ENCODE measurements around the gene ATXN8OS.
"Not testable (repeated sequence)": the region's sequence is repeated elsewhere in the genome, so short reads cannot be mapped to it uniquely, and the experiment has no call there.

The ATXN8OS gene

DNA sequence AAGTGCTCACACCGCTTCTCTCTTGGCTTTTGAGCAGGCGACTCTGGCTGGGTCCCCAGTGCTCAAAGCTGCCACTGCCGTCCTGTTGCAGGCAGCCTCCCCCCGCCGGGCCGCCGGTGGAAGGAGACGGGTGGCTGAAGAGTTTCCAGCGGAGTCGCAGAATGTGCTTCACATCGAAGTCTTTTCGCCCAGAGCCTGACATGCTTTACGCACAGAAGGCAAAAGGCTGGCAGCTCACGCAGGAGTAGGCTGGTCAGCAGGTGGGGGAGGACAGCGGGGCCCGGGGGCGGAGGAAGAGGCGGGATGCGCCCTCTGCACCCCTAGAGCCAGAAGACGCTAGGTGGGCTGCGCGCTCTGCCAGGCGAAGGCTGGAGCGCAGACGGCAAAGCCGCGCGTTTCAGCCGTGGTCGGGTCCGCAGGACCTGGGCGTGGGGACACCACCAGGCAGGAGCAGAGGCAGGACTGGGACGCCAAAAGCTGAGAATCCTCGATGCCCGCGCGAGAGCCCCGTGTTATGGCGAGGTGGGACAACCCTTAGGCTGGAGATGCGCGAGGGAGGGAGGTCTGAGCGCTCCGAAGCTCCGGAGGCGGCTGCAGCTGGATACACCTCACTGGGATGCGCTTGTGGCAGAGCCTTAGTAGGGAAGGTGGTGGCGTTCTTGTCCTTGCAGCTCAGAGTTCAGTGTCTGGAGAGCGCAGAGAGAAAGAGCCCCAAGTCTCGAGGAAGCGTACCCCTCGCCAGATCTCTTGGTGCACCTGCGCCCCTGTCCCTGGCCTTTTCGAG lies at the start of gene ATXN8OS:
TSS of gene ATXN8OS (plus strand) at position 329 of the 784 bp plus-strand sequence.
- DNase-seq, result no peak

DNA sequence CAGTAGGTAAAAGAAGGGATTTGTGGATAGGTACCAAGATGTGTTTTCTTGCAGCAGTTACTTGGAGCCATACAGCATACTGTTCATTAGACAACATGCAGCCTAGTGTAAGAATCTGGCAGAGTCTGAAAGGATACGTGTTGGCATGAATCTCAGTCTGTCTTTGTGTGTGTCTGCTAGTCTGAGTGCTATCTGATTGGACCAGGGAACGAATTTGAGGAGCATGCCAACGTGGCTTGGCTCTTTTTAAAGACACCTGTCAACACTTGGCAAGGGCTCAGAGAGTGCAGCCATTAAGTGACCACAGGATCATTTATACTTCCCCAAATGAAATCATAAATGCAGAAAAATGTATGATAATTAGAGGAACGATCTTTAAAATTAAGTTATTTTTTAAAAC lies 27.6 kb upstream of the ATXN8OS start:
- no peak for DNase-seq

DNA sequence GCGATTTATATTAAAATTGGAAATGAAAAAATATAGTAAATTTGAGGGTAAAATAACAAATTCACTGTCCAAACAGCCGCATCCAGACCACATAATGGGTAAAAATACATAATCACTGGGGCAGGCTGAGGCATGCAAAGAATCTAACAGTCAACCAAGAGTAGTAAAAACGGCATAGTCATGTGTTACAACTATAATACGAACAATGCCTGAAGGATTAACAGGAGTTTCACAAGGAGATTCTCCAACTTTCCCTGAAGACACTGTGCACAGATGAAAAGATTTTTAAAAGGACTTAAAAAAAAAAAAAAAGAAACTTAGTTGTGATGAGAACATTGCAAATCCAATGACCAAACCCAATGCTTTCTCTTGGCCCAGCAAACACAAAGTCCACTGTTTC lies 20.4 kb upstream of the ATXN8OS start:
- no peak for DNase-seq

DNA sequence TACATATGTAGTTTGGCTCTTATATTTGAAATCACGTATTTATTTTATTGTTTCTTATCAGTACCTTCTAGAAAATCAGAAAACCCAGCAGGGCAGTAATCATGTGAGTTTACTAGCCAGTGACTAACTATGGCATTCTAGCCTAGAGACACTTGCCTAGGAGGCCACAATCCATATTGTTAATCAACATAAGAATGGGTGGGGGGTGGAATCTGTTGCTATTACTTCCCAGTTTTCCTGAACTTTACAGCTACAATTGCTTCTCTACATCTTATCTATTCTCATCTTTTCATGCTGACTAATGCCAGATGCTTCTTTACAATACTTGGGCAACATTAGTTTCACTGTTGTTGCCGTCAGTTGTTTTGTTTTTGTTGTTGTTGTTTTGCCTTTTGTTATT lies 18.7 kb upstream of the ATXN8OS start:
- no peak for DNase-seq

DNA sequence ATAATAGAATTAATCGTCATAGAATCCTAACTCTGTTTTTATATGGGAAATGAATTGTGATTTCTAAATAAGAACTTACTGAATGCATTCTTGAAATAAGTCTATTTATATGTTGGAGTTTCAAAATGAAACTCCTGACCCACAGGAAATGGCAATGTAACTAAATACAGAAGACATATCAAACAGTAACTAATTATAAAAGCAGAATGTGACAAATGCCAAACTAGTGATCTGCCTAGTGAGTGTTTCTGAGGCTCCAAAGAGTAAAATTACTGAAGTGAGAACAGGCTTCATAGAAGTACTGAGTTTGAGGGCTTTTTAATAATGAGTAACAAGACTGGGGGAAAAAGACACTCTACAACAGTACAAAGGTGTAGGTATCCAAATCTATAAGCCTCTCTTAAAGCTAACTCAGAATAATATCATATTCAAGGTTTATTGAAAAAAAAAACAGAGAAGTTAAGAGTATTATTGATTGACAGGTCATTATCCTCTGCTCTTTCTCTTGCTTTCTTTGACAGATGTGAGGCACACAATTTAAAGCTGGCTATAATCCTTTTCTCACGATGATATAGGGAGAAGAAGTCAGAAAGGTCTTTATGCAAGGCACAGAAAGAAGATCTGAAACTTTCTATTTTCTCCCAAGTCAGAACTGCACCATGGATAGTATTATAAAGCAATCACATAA lies 17.4 kb upstream of the ATXN8OS start:
- no peak for DNase-seq

DNA sequence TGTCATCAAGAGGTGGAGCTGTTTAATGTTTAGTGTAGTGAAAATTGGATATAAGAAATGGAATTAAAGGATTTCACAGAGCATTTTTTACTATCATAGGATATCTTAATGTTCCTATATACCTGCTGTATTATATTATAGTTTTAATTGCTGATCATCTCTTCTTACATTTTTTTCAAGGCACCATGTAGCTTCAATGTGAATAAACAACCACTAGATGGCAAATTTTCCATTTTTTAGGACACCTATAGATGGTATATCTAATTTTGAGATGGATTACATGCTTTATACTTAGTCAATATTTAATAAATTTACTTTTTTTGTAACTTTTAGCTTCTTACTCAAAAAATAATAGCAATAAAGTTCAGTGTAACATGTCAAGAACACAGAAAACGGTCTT lies 9.0 kb upstream of the ATXN8OS start:
- DNase-seq, result peak in 1 of 2 experiments; percentile 35

DNA sequence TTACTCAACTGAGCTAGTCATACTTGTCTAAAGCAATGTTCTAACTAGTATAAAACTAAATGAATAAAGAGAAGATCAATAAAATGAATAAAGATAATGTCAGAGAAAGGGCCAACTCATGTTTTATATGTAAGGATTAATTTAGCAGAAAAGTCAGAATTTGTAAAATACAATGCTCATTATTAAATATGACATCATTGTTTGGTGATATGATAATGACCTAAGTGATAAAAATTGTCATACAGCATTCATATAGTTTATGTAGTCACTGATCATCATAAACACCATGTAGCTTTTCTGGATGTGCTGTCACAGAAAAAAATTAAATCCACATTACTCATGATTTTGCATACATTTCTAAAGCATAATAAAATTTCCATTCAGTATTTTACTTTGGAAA lies 3.1 kb upstream of the ATXN8OS start:
- no peak for DNase-seq

DNA sequence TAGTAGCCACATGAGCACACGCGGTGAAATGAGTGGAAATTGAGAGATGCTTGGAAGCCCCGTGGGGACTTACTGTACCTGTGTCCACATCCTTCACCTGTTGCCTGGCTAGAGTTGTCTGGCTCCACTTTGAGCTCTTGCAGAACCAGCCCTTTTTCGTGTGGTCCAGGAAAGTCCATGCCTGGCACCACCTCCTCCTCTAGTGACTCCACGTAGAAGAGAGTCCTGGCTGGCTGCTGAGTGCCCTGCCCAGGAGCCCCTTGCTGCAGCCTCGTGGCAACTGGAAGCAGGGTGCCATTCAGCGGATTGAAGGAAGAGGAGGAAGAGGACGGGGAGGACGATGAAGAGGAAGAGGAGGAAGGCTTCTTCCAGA lies 515 bp upstream of the ATXN8OS start:
- no peak for DNase-seq

DNA sequence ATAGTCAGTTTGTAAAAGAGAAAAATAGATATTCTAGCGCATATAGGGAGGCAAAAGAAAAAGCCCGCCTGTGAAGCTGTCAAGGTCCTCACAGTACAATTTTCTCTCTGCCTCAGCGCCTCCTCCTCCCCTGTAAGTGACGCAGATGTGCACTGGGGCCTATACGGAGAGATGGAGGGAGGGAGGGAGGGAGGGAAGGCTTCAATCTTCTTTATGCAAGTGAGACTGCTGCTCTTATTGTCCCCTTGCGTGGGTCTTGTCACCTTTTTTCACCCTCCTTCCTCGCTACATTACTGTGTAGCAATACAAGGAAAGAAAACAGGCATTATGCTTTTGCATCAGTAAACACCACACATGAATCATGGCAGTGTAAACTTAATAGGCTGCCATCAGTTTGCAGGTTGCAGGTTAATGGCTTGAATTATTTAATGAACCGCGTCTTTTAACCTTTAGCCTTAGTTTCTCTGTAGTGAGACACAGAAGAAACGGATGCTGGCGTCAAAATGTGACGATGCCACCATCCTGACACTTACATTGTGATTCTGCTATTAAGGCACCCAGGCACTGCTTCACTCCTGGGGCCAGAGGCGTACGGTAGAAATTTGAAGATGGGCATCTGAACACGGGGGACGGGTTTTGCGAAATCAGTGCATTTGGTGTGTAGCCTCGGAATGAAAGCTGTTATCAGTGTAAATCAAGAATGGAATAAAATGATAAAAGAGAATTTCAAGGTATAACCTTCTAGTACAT lies 905 bp downstream of the ATXN8OS start, which contains the start of gene KLHL1:
TSS of gene KLHL1 (minus strand) at position 97 of the 750 bp plus-strand sequence. CDS start 753 bp downstream, outside the sequence.
- no peak for DNase-seq

DNA sequence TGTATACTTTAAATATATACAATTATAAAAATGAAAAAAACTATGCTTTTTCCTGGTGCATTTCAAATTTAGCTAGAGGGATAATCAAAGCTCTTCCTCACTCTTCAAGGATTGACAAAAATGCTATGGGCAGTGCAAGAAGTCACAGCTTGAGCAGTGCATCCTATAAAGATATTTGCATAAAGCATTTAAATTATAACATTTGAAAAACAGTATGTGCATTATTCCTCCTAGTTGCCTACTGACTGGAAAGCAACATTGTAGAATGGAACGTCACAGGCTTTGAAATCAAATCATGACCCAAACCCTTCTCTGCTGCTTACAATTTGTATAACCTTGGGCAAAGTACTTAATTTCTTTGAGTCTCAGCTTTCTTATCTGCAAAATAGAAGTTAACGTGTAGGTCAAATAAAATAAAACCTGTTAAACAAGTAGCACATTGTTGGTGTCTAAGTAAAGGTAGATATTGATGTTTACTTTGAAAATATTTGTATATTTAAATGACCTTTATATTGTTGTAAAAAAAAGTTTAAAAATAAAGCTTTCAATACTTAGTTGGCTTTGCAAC lies 9.8 kb downstream of the ATXN8OS start:
- no peak for DNase-seq

DNA sequence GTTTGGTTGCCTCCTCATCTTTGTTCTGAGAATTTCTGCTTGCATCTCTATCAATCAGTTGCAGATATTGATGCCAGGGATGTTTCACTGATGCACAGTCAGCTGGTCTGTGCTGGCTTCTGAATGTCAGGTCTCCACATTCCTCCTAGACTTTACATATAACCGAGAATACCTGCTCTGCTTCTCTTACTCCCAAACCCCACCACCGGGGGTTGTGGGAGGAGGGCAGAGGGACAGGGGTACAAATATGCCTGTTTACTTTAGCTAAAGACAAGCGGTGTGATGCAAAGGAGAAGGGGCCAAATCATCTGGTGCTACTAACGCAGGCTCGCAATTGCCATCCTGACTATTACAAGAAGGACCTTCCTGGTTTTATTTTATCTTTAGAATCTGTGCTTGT lies 18.1 kb downstream of the ATXN8OS start:
- DNase-seq, result no peak

DNA sequence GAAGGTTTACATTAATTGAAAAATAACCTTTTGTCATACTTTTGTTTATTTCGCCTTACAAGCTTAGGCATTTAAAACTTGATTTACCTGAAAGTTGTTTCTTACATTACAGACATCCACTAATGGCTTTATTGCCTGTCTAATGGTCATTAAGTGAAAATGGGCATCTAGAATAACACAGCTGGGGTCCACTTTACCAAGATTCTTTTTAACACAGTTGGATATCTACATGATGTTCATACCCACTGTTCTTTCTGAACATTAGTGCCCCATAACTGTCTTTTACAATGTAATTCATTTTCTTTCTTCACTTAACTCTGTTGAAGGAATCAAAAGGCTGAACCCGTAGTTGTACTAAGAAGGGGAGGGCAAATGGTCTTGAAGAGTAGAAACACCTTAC lies 20.5 kb downstream of the ATXN8OS start:
- no peak for DNase-seq

DNA sequence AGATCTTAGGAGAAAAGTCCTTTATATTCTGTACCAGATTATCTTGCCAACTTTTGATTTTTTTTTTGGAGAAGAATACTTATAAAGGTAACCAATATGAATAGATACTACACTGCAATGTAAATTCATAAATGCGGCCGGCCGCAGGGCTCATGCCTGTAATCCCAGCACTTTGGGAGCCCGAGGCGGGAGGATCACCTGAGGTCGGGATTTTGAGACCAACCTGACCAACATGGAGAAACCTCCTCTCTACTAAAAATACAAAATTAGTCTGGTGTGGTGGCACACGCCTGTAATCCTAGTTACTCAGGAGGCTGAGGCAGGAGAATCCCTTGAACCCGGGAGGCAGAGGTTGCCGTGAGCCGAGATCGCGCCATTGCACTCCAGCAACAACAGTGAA lies 35.0 kb downstream of the ATXN8OS start:
- not testable (repeated sequence) for DNase-seq

DNA sequence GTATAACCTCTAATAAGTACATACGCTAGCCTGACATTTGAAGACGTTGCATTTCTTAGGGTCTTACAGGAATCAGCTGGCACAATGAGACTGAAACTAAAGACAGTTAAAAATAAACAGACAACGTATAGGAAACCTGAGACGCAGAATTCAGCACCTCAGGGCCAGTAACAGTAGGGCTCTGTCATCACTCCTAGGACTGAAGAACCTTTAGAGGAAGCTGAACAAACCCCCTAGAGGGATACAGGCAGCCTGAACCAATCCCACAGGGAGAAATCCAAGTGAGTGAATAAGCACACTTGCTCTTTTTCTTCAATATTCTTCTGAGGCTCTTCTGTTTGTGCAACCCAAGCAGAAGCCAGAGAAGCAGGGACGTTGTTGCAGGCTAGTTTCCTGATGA lies 54.5 kb downstream of the ATXN8OS start:
- no peak for DNase-seq

DNA sequence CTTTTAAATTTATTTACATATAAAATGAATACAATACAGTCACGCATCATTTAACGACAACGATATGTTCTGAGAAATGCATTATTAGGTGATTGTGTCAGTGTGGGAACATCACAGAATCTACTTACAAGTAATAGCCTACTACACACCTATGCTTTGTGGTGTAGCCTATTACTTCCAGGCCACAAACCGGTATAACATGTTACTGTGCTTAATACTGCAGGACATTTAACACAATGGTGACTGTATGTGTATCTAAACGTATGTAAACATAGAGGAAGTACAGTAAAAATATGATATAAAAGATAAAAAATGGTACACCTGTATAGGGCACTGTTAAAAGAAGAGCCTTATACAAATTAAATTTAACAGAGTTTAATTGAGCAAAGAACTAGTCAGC lies 63.1 kb downstream of the ATXN8OS start:
- no peak for DNase-seq

DNA sequence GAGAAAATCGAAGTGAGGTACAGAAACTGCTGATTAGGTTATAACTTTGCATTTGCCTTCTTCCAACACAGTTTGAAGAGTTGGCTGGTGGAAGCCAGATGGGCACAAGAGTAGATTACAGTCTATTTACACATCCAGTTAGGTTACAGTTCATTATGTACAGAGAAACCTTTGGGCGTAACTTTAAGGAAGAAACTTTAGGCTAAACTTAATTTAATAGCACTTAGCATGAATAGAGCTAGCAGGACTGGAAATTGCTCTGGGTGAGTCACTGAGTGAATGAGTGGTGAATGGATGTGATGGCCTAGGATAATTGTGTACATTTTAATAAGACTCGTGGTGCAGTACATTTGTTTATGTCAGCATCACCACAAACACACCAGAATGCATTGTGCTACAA lies 63.5 kb downstream of the ATXN8OS start:
- DNase-seq, result no peak

DNA sequence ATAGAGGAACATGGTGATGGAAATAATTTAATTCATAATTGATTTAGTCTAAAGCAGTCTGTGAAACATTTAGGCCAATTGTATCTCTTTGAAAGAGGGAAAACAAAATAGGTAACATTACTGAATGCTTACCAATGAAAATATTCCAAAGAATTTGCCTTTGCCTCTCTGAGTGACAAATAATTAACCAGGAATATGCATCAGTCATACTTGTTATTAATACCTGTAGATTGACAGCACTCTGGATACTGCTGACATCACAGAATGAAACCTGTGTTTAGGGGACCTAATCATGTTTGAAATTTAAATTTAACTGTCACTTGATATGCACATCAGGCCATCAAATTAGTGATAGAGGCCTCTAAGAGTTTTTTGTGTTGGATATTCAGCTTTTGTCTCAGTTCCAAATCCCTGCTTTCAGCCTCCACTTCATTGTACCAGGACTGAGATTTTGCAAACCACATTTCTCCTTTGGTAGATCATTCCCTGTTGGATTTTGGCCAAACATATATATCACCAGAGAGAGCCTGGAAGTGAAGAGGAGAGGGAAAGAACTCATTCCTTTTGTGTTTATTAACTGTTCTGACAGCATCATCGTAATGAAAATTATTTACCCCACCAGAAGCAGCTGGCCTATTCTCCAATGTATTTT lies 65.4 kb downstream of the ATXN8OS start:
- DNase-seq, result no peak

DNA sequence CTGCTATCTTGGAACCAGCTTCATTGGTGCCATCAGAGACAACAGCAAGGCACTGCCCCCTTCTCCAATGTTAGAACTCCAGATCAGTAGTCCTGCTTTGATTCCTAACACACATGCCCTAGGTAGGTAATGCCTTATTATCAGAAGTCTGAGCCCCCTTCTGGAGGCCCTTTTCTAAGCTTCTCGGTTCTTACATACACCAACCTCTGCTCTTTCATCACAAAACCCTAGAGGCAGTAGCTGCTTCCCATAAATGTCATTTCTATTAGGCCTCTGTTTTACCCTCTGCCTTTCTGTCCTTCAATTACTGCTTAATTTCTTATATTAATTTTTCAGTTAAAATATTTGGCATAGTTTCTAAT lies 66.0 kb downstream of the ATXN8OS start:
- no peak for DNase-seq

DNA sequence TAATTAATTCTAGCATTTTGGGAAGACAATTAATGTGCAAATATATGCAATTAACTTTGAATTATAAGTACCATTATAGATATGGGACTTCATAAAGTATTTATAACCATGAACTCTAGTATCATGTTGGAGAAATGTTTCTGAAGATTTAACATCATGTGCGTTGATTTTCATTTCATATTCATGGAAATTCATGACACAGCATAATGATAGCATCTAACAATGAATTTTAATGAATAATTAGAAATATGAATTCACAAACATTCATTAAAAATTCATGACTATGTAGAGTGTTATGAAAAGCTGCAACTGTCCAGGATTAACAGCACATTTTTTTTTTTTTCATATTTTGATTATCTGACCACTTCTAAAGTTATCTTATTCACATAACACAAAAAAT lies 70.7 kb downstream of the ATXN8OS start:
- no peak for DNase-seq
